Testis (tissue), 3 donors: ENCODE measurements around the gene INTS6. TPM values are rescaled to one million over a fixed set of nuclear protein-coding genes. Genes with fewer than 3 reads are reported as not detected.

Experiments used
- DNase-seq: peaks from one replicate; pipeline ENCODE4 v3.0.0-alpha.2; 2019
- H3K27ac ChIP-seq, 2 donors: fragments of 200-600 bp; sonication (generic); one replicate each; pipeline ENCODE4 v1.5.1; 2019
- H3K27me3 ChIP-seq: fragments of 200-600 bp; sonication (generic); one replicate; pipeline ENCODE4 v1.5.1; 2019
- H3K36me3 ChIP-seq: fragments of 200-600 bp; sonication (generic); one replicate; pipeline ENCODE4 v1.5.1; 2017; ENCODE audit warnings: low read depth; ENCODE audit errors: missing control alignments
- H3K4me1 ChIP-seq: fragments of 200-600 bp; sonication (generic); one replicate; pipeline ENCODE4 v1.5.1; 2019
- H3K4me3 ChIP-seq, 2 donors: fragments of 200-600 bp; sonication (generic); one replicate each; pipeline ENCODE4 v1.5.1; 2017 to 2019
- H3K9me3 ChIP-seq: fragments of 200-600 bp; sonication (generic); one replicate; pipeline ENCODE4 v1.5.1; 2017
- CTCF ChIP-seq, 3 experiments: fragments of 450-650 bp in 2 of 3; fragments of 200-600 bp in 1 of 3; sonication (generic) in 1 of 3; IDR thresholded peaks; one replicate each; pipeline ENCODE4 v1.5.1; 2016 to 2019; ENCODE audit warnings: antibody characterized with exemption in 3 of 3, mild to moderate bottlenecking in 2 of 3, moderate library complexity in 1 of 3
- POLR2A ChIP-seq: fragments of 450-650 bp; IDR thresholded peaks from one replicate; pipeline ENCODE4 v1.6.1; 2017; ENCODE audit warnings: antibody characterized with exemption, mild to moderate bottlenecking, moderate library complexity
- WGBS, 2 donors: methylation state at CpG; one replicate each; pipeline ENCODE4 v1.1.5; 2018; 5-methylcytosine and 5-hydroxymethylcytosine counted together
- intact Hi-C: fragments of 100-400 bp; cut with DNase I; formaldehyde crosslinking; loops from one replicate; pipeline ENCODE4 v1.15.1; 2023; ENCODE audit warnings: low total_unique reads
- polyA plus RNA-seq: library from polyadenylated mRNA; stranded (reverse); fragments of 350-450 nt; fragmentation: Illumina TruSeq; extraction: RNeasy Lipid Tissue Mini Kit (QIAGEN cat#74804); gene quantifications from one replicate; pipeline ENCODE4 v1.2.3, GENCODE V29; 2014; ENCODE audit warnings: low read depth, low replicate concordance; ENCODE audit not compliant: insufficient read depth
- total RNA-seq, 2 donors: library from RNA; depleted of rRNA; stranded (reverse); fragments of >200 nt; gene quantifications; one replicate each; pipeline ENCODE4 v1.2.3, GENCODE V29; 2016

INTS6 gene
- total and polyA plus RNA-seq, 3 donors from 2014 or later, result 97.6 to 132 (median 130) TPM

- H3K27me3 ChIP-seq, result no peaks in the 10 kb centered on the region
- WGBS, 2 donors, result 78 to 82% methylated on average over 1 of the region's 1 CpG
- intact Hi-C loops, result no loop called here
Observed at GRCh38 chr13:51481656-51482055, 28.8 kb upstream of the INTS6 start.

GRCh38 chr13:51479199-51479523 lies 26.3 kb upstream of the INTS6 start:
- no peak for TF ChIP-seq POLR2A
- no peak for TF ChIP-seq CTCF (IDR thresholded peaks at IDR 0.05)
- peaks cover 4% of the 10 kb centered on the region for H3K4me1 ChIP-seq
- no peak overlapping the region for H3K4me3 ChIP-seq
- no peak for DNase-seq
- no peak overlapping the region for H3K27ac ChIP-seq
- H3K27me3 ChIP-seq, result no peaks in the 10 kb centered on the region
- no peaks in the 10 kb centered on the region for H3K9me3 ChIP-seq
- no peaks in the 10 kb centered on the region for H3K36me3 ChIP-seq
- WGBS, 2 donors, result 72 to 85% methylated on average over 2 of the region's 2 CpGs
- intact Hi-C loops, result no loop called here

More at GRCh38 chr13:51481656-51482055, 28.8 kb upstream of the INTS6 start:
- H3K36me3 ChIP-seq, result no peaks in the 10 kb centered on the region
- no peak overlapping the region for H3K27ac ChIP-seq
- no peak for TF ChIP-seq CTCF (IDR thresholded peaks at IDR 0.05)
- no peak for TF ChIP-seq POLR2A
- no peak overlapping the region for H3K4me3 ChIP-seq
- no peaks in the 10 kb centered on the region for H3K9me3 ChIP-seq
- no peak for DNase-seq
- peaks cover 4% of the 10 kb centered on the region for H3K4me1 ChIP-seq

- Histone ChIP-seq H3K27ac (no peak overlapping the region), H3K4me3 (no peak overlapping the region), H3K9me3 (no peaks in the 10 kb centered on the region), H3K4me1 (peaks cover 4% of the 10 kb centered on the region), H3K36me3 (no peaks in the 10 kb centered on the region), H3K27me3 (no peaks in the 10 kb centered on the region)
- WGBS, 2 donors, result 53% methylated on average over 8 of the region's 8 CpGs
- no peak for TF ChIP-seq CTCF (IDR thresholded peaks at IDR 0.05)
- no peak for TF ChIP-seq POLR2A
- DNase-seq, result peak; percentile 41
- intact Hi-C loops, result no loop called here
Observed at GRCh38 chr13:51478418-51479198, 25.8 kb upstream of the INTS6 start.

GRCh38 chr13:51477653-51478324 lies 25.0 kb upstream of the INTS6 start:
- DNase-seq, result no peak
- H3K36me3 ChIP-seq, result no peaks in the 10 kb centered on the region
- H3K27ac ChIP-seq, result no peak overlapping the region
- H3K27me3 ChIP-seq, result no peaks in the 10 kb centered on the region
- TF ChIP-seq POLR2A (no peak), CTCF (IDR thresholded peaks at IDR 0.05) (no peak)
- H3K4me3 ChIP-seq, result no peak overlapping the region
- H3K9me3 ChIP-seq, result no peaks in the 10 kb centered on the region
- intact Hi-C loops, result no loop called here
- peaks cover 4% of the 10 kb centered on the region for H3K4me1 ChIP-seq
- WGBS, 2 donors, result 83 to 88% methylated on average over 2 of the region's 2 CpGs
